ENCODE data around the gene PERM1. TPM values are rescaled to one million over a fixed set of nuclear protein-coding genes. Genes with fewer than 3 reads are reported as not detected.

The PERM1 gene
- total and polyA plus RNA-seq, 2 donors (not counting 1 experiment from before 2014, with no cell fraction given): not detected

GRCh38 chr1:943545-944340 is 38.1 kb downstream of the PERM1 start:
- Histone ChIP-seq H4K20me1 (ENCODE audit: control insufficient read depth, insufficient read depth, low read length, poor library complexity, severe bottlenecking) (peaks cover 24% of the 10 kb centered on the region), H2AFZ (ENCODE audit: insufficient read depth, low read depth, low read length, poor library complexity, severe bottlenecking) (no peak overlapping the region), H3K4me2 (replicated peaks; ENCODE audit: low read depth, low read length, poor library complexity, severe bottlenecking) (no peak overlapping the region), H3K79me2 (ENCODE audit: control insufficient read depth, insufficient read depth, low read length) (no peaks in the 10 kb centered on the region), H3K4me1 (ENCODE audit: control insufficient read depth in 2 of 2, insufficient read depth in 2 of 2, low read length in 2 of 2) (peaks cover 30 to 31% of the 10 kb centered on the region in 2 donors), H3K9ac (ENCODE audit: low read length) (no peak overlapping the region), H3K27ac (ENCODE audit: low read length in 2 of 2) (no peak overlapping the region), H3K4me3 (ENCODE audit: control extremely low read depth in 1 of 5, extremely low read depth in 1 of 5, insufficient read depth in 1 of 5, low read depth in 2 of 5, low read length in 4 of 5) (no peak overlapping the region), H3K36me3 (replicated peaks in 1 of 2; ENCODE audit: control extremely low read depth in 1 of 2, control insufficient read depth in 1 of 2, extremely low read depth in 1 of 2, insufficient read depth in 2 of 2, low read length in 1 of 2) (peaks cover 0 to 34% of the 10 kb centered on the region in 2 experiments), H3K9me3 (ENCODE audit: control extremely low read depth in 1 of 3, control insufficient read depth in 2 of 3, insufficient read depth in 1 of 3, low read length in 2 of 3) (peaks cover 0 to 5% (median 0%) of the 10 kb centered on the region in 3 donors), H3K27me3 (replicated peaks in 1 of 4; ENCODE audit: control extremely low read depth in 1 of 4, control insufficient read depth in 3 of 4, insufficient read depth in 4 of 4, low read length in 3 of 4) (peaks cover 0 to 37% (median 19%) of the 10 kb centered on the region in 4 experiments)
- ChIA-PET CTCF (interaction anchor here (0.7 to 1.5 kb wide), 3 partner anchors 39 to 1149 kb away, joined by 3 to 6 read pairs (median 4); no protein-coding TSS in a partner anchor), POLR2A (interaction anchor here (0.7 kb wide), 1 partner anchor 11 kb away, joined by 4 read pairs; no protein-coding TSS in a partner anchor)
- Mint-ChIP-seq H3K9me3 (ENCODE audit: insufficient read depth) (no peaks in the 10 kb centered on the region), H3K4me3 (no peak overlapping the region), H3K4me1 (peaks cover 14% of the 10 kb centered on the region), H3K27me3 (peaks cover 13% of the 10 kb centered on the region), H3K27ac (no peak overlapping the region)
- intact Hi-C loops (cut with micrococcal nuclease): no loop called here
- 94% methylated on average over 19 of the region's 27 CpGs for WGBS (ENCODE audit: insufficient coverage)
- TF ChIP-seq CTCF (IDR thresholded peaks at IDR 0.05) (no peak), EZH2 (IDR thresholded peaks at IDR 0.05; ENCODE audit: borderline replicate concordance, insufficient read depth, low read depth, low read length, poor library complexity, severe bottlenecking) (no peak)
- no peak for DNase-seq
- no peak for ATAC-seq (ENCODE audit: low read depth)
